SJSA1 (cell line): ENCODE results near the gene TAL1. TPM values are rescaled to one million over a fixed set of nuclear protein-coding genes. Genes with fewer than 3 reads are reported as not detected.
A peak's percentile ranks its signal among the peaks of the same experiment; 100 is the strongest.
"Not testable (repeated sequence)": the region's sequence is repeated elsewhere in the genome, so short reads cannot be mapped to it uniquely, and the experiment has no call there.

Source experiments
- DNase-seq, 2 experiments: peaks; one replicate each; pipeline ENCODE4 v3.0.0-alpha.2; 2015 to 2020; ENCODE audit warnings: low spot score in 2 of 2, low read depth in 1 of 2
- H3K27ac ChIP-seq: fragments of 250-450 bp; sonication (Bioruptor Pico); 2 replicates; pipeline ENCODE4 v1.5.1; 2020; ENCODE audit warnings: mild to moderate bottlenecking, moderate library complexity
- H3K27me3 ChIP-seq: fragments of 250-450 bp; sonication (Bioruptor Pico); replicated peaks from 2 replicates; pipeline ENCODE4 v1.5.1; 2020; ENCODE audit warnings: mild to moderate bottlenecking, moderate library complexity
- H3K36me3 ChIP-seq: fragments of 250-450 bp; sonication (Bioruptor Pico); 2 replicates; pipeline ENCODE4 v1.5.1; 2020; ENCODE audit warnings: mild to moderate bottlenecking
- H3K4me1 ChIP-seq: fragments of 250-450 bp; sonication (Bioruptor Pico); replicated peaks from 2 replicates; pipeline ENCODE4 v1.6.1; 2021; ENCODE audit warnings: mild to moderate bottlenecking
- H3K4me3 ChIP-seq: fragments of 250-450 bp; sonication (Bioruptor Pico); 2 replicates; pipeline ENCODE4 v1.5.1; 2020; ENCODE audit warnings: mild to moderate bottlenecking
- H3K9me3 ChIP-seq: fragments of 250-450 bp; sonication (Bioruptor Pico); replicated peaks from 2 replicates; pipeline ENCODE4 v1.5.1; 2020; ENCODE audit warnings: mild to moderate bottlenecking
- total RNA-seq: library from RNA; depleted of rRNA; stranded (reverse); fragments of >200 nt; shearing (Covaris generic); gene quantifications from 2 replicates; pipeline ENCODE4 v1.2.3, GENCODE V29; 2014

The TAL1 gene
- total RNA-seq, 1 experiment from 2014 or later = not detected

GRCh38 chr1:47195981-47196380 lies 36.0 kb downstream of the TAL1 start:
- not testable (repeated sequence) for H3K27ac ChIP-seq, DNase-seq, H3K9me3 ChIP-seq, H3K4me3 ChIP-seq, H3K27me3 ChIP-seq, H3K36me3 ChIP-seq
- peaks cover 11% of the 10 kb centered on the region for H3K4me1 ChIP-seq

DNA sequence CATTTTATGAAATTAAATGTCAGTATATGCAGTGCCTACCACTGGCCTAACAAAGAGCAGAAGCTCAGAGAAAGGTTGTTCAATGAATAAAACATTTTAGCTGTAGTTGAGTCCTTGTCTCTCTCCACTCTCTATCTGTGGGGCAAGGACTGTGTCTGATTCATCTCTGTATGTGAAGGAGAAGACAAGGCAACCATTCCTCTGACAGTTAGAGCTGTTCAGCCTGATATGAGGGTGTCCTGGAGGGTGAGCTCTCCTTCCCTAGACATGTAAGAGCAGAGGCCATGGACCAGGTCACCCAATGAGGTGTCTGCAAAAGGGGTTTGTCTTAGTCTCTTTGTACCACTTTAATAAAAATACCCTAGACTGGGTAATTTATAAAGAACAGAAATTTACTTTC lies 37.7 kb downstream of the TAL1 start:
- no peak overlapping the region for H3K27ac ChIP-seq
- H3K4me3 ChIP-seq = no peak overlapping the region
- H3K9me3 ChIP-seq = no peaks in the 10 kb centered on the region
- H3K36me3 ChIP-seq = no peaks in the 10 kb centered on the region
- no peaks in the 10 kb centered on the region for H3K27me3 ChIP-seq
- peaks cover 14% of the 10 kb centered on the region for H3K4me1 ChIP-seq
- no peak for DNase-seq

- peak in 1 of 2 experiments; percentile 10 for DNase-seq
- H3K27ac ChIP-seq, H3K27me3 ChIP-seq, H3K36me3 ChIP-seq, H3K4me3 ChIP-seq, H3K9me3 ChIP-seq: not testable (repeated sequence)
- peaks cover 14% of the 10 kb centered on the region for H3K4me1 ChIP-seq
These were observed 38.5 kb downstream of the TAL1 start for GRCh38 chr1:47193496-47193895.

DNA sequence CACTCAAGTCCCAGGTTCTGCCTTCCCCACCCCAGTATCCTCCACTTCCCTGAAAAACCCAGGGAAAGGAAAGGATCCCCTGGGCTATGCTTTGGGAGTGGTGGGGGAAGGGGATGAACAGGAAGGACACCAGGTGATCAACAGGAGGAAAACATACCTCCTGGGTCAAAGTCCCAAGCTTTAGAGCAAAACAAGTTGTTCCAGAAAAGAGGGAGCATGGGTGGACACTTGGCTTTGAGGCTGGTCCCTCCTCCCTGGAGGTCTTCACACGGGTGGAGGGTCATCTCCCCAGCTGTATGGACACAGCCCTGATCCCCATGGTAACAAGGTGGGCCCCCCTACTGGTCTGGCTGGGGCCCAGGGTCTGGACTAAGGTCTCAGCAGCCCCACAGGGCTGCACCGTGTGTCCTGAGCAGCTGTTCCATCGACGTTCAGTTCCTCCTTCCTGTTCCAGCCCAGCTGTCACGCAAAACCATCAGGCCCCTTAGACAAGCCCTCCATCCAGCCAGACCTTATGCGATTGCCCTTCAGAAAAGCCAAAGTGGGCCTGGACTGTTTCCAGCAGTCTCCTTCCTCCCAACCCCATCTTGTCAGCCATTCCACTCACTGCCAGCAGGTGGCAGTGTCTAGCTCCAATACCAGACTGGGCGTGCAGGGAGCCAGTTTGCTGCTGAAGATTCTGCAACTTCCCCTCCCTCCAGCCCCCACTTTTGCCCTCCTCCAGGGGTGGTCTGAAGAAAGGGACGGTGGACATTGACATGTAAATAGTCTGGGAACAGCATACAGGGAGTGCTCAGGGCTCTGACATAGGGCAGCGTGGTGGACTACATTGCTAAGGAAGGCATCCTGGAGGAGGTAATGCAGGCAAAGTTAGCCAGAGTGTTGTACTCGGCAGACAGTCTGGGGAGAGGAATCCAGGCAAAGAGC lies 39.3 kb downstream of the TAL1 start:
- Histone ChIP-seq H3K36me3 (no peaks in the 10 kb centered on the region), H3K27ac (no peak overlapping the region), H3K4me1 (peaks cover 14% of the 10 kb centered on the region), H3K4me3 (no peak overlapping the region), H3K9me3 (no peaks in the 10 kb centered on the region), H3K27me3 (no peaks in the 10 kb centered on the region)
- DNase-seq = peak; percentile 70 to 75

DNA sequence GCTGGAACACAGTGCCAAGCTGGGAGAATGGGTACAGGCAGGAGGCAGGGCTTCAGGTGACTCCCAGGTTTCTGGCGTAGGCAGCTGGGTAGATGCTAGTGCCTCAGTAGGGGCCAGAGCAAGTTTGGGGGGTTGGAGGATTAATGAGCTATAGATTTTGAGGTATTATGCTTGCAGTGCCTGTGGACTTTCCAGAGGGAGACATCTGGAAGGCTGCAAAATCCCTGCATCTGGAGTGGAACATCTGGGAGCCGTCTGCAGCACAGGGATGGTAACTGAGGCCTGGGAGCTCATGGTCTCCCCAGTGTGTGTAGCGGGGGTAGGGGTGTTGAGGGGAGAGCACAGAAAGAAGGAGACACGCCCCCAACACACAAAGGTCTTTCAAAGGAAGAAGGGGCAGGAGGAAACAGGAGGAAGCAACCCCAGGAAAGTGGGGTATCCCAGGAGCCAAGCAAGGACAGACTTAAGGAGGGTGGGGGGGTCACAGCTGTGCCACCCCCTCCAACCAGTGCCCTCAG lies 40.0 kb downstream of the TAL1 start:
- no peaks in the 10 kb centered on the region for H3K36me3 ChIP-seq
- DNase-seq = peak in 1 of 2 experiments; percentile 31
- peaks cover 14% of the 10 kb centered on the region for H3K4me1 ChIP-seq
- no peak overlapping the region for H3K4me3 ChIP-seq
- no peaks in the 10 kb centered on the region for H3K27me3 ChIP-seq
- H3K27ac ChIP-seq = no peak overlapping the region
- no peaks in the 10 kb centered on the region for H3K9me3 ChIP-seq

DNA sequence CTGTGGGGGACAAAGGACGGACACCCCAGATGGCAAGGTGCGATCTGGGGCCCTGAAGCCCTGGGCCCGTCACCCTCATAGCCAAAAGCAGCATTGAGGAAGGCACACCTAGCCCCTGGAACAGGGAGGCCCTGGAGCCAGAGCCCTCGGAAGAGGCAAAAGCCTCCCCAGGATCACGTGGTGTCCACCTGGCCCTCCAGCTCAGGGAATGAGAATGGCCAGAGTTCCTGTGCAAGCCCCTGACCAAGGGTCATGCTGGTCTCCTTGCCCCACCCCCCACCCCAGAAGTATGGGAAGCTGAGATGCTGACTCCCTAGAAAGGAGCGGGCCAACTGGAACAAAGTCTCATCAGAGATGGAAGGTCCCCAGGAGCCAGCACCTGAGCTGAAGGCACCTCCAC lies 41.2 kb downstream of the TAL1 start:
- DNase-seq = no peak
- Histone ChIP-seq H3K36me3 (no peaks in the 10 kb centered on the region), H3K4me1 (peaks cover 14% of the 10 kb centered on the region), H3K9me3 (no peaks in the 10 kb centered on the region), H3K4me3 (no peak overlapping the region), H3K27ac (no peak overlapping the region), H3K27me3 (no peaks in the 10 kb centered on the region)

DNA sequence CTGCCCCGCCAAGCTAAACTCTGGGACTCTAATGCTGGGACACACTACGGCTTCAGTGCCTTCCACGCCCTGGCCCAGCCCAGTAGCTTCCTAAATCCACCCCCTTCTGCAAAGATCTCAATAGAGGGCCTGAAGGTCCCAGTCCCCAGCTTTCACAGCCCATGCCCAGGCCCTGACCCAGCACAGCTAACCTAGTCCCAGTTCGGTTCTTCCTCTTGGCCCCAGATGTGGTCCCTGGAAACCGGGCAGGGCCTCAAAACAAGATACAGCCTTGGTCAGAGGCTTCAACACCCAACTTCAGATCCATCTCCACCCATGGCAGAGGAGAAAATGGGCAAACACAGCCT lies 41.5 kb downstream of the TAL1 start:
- no peaks in the 10 kb centered on the region for H3K36me3 ChIP-seq
- no peak overlapping the region for H3K27ac ChIP-seq
- no peak overlapping the region for H3K4me3 ChIP-seq
- no peak for DNase-seq
- H3K4me1 ChIP-seq = peaks cover 14% of the 10 kb centered on the region
- no peaks in the 10 kb centered on the region for H3K27me3 ChIP-seq
- no peaks in the 10 kb centered on the region for H3K9me3 ChIP-seq

GRCh38 chr1:47189844-47190508 lies 42.0 kb downstream of the TAL1 start, which contains the start of gene PDZK1IP1:
Gene PDZK1IP1 (minus strand): TSS chr1:47190036. CDS start chr1:47189932, 104 bp downstream.
- no peaks in the 10 kb centered on the region for H3K27me3 ChIP-seq
- H3K9me3 ChIP-seq = no peaks in the 10 kb centered on the region
- no peak within 1 kb of the TSS for H3K4me3 ChIP-seq
- H3K4me1 ChIP-seq = peaks cover 14% of the 10 kb centered on the region
- no peak within 1 kb of the TSS for H3K27ac ChIP-seq
- DNase-seq = peak in 1 of 2 experiments; percentile 56
- no peaks in the 10 kb centered on the region for H3K36me3 ChIP-seq

GRCh38 chr1:47188791-47189785 lies 42.9 kb downstream of the TAL1 start:
- H3K4me1 ChIP-seq = peaks cover 14% of the 10 kb centered on the region
- H3K27ac ChIP-seq = no peak overlapping the region
- DNase-seq = peak in 1 of 2 experiments; percentile 33
- no peaks in the 10 kb centered on the region for H3K9me3 ChIP-seq
- H3K27me3 ChIP-seq = no peaks in the 10 kb centered on the region
- H3K4me3 ChIP-seq = no peak overlapping the region
- H3K36me3 ChIP-seq = no peaks in the 10 kb centered on the region

- no peaks in the 10 kb centered on the region for H3K27me3 ChIP-seq
- no peaks in the 10 kb centered on the region for H3K9me3 ChIP-seq
- no peak overlapping the region for H3K27ac ChIP-seq
- peaks cover 11% of the 10 kb centered on the region for H3K4me1 ChIP-seq
- DNase-seq = no peak
- no peaks in the 10 kb centered on the region for H3K36me3 ChIP-seq
- no peak overlapping the region for H3K4me3 ChIP-seq
These were observed 44.1 kb downstream of the TAL1 start for GRCh38 chr1:47187926-47188250.

- Histone ChIP-seq H3K27me3 (no peaks in the 10 kb centered on the region), H3K9me3 (no peaks in the 10 kb centered on the region), H3K4me3 (no peak overlapping the region), H3K4me1 (peaks cover 10% of the 10 kb centered on the region; the same call in 1 of the 2 replicates), H3K36me3 (no peaks in the 10 kb centered on the region), H3K27ac (no peak overlapping the region)
- DNase-seq = peak in 1 of 2 experiments; percentile 33
These were observed 44.6 kb downstream of the TAL1 start for GRCh38 chr1:47187231-47187925.

- no peaks in the 10 kb centered on the region for H3K36me3 ChIP-seq
- no peak overlapping the region for H3K27ac ChIP-seq
- H3K4me3 ChIP-seq = no peak overlapping the region
- peaks cover 13% of the 10 kb centered on the region for H3K4me1 ChIP-seq
- H3K9me3 ChIP-seq = no peaks in the 10 kb centered on the region
- H3K27me3 ChIP-seq = no peaks in the 10 kb centered on the region
- DNase-seq = peak in 1 of 2 experiments; percentile 33
These were observed 45.5 kb downstream of the TAL1 start for GRCh38 chr1:47186267-47187185.
